DND-41 (cell line): Measurements from ENCODE around the gene NME7.

ENCODE experiments used
- CTCF ChIP-seq: IDR thresholded peaks from 2 replicates; pipeline ENCODE4 v1.5.1; 2012; ENCODE audit warnings: borderline replicate concordance, low read length, moderate library complexity, mild to moderate bottlenecking; ENCODE audit not compliant: poor library complexity, severe bottlenecking; ENCODE audit errors: extremely low read depth
- EZH2 ChIP-seq: IDR thresholded peaks from 3 replicates; pipeline ENCODE4 v1.6.1; 2012; ENCODE audit warnings: borderline replicate concordance, low read depth, mild to moderate bottlenecking, moderate library complexity, low read length, inconsistent platforms; ENCODE audit not compliant: severe bottlenecking

GRCh38 chr1:169271098-169271497, 96.5 kb downstream of the NME7 start:
- no peak for TF ChIP-seq CTCF
- no peak for TF ChIP-seq EZH2
